Endothelial cell of umbilical vein (primary cell): Measurements from ENCODE around the gene PGGHG.

Source experiments
- EZH2 ChIP-seq: IDR thresholded peaks from 2 replicates; pipeline ENCODE4 v1.6.1; 2012; ENCODE audit warnings: borderline replicate concordance, low read depth, mild to moderate bottlenecking, moderate library complexity, low read length, inconsistent platforms; ENCODE audit not compliant: severe bottlenecking
- JUN ChIP-seq: IDR thresholded peaks from 2 replicates; pipeline ENCODE4 v1.6.1; 2011; ENCODE audit warnings: borderline replicate concordance, low read depth; ENCODE audit not compliant: insufficient read length, insufficient read depth
- POLR2AphosphoS5 ChIP-seq: IDR thresholded peaks from 2 replicates; pipeline ENCODE4 v1.6.1; 2012; ENCODE audit warnings: low read depth, mild to moderate bottlenecking, control low read depth, low read length, moderate library complexity; ENCODE audit not compliant: insufficient read depth
- TF ChIP-seq, protein P1 (sequence below), 2 donors: IDR thresholded peaks; 1 replicate in 1 of 2; 2 replicates in 1 of 2; pipeline ENCODE4 v1.5.1; 2011; ENCODE audit warnings: low read length in 2 of 2, mild to moderate bottlenecking in 2 of 2, moderate library complexity in 2 of 2, control low read depth in 1 of 2, inconsistent platforms in 1 of 2, low read depth in 1 of 2; ENCODE audit not compliant: insufficient read depth in 1 of 2; ENCODE audit errors: extremely low read depth in 1 of 2
- TF ChIP-seq, protein P2 (sequence below): IDR thresholded peaks from 2 replicates; pipeline ENCODE4 v1.6.1; 2011; ENCODE audit not compliant: insufficient read depth, insufficient read length

DNA sequence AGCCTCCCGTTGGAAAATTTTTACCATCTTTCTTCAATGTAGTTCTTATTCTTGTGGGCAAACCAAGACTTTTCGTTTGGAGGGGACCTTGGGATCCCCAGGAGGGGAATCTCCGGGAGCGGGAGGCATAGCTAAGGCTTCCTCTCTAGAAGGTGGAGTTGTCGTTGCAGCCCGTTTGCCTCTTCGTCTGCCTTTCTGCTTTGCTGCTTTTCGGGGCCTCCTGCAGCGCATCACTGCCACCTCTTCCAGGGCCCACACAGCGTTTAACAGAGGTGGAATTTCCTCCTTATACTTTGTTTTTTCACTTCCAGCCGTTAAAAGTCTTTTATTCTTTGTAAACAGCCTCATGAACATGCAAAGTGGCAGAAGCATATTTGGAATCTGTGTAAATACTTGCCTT, 35.2 kb downstream of the PGGHG start:
- TF ChIP-seq POLR2AphosphoS5 (no peak), EZH2 (no peak), JUN (no peak)
- TF ChIP-seq, protein P1, sequence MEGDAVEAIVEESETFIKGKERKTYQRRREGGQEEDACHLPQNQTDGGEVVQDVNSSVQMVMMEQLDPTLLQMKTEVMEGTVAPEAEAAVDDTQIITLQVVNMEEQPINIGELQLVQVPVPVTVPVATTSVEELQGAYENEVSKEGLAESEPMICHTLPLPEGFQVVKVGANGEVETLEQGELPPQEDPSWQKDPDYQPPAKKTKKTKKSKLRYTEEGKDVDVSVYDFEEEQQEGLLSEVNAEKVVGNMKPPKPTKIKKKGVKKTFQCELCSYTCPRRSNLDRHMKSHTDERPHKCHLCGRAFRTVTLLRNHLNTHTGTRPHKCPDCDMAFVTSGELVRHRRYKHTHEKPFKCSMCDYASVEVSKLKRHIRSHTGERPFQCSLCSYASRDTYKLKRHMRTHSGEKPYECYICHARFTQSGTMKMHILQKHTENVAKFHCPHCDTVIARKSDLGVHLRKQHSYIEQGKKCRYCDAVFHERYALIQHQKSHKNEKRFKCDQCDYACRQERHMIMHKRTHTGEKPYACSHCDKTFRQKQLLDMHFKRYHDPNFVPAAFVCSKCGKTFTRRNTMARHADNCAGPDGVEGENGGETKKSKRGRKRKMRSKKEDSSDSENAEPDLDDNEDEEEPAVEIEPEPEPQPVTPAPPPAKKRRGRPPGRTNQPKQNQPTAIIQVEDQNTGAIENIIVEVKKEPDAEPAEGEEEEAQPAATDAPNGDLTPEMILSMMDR (IDR thresholded peaks at IDR 0.05; ENCODE audit: extremely low read depth in 1 of 2, insufficient read depth in 1 of 2, low read depth in 1 of 2, low read length in 2 of 2) = no peak
- TF ChIP-seq, protein P2, sequence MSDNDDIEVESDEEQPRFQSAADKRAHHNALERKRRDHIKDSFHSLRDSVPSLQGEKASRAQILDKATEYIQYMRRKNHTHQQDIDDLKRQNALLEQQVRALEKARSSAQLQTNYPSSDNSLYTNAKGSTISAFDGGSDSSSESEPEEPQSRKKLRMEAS = no peak
